GM19023 (cell line): ENCODE measurements around the gene VSTM2L.

Source experiments
- ATAC-seq: cut with Tn5 transposase; IDR thresholded peaks from one replicate; pipeline ENCODE4 v1.9.1; 2021; ENCODE audit warnings: mild to moderate bottlenecking, moderate library complexity; ENCODE audit not compliant: unreplicated experiment

The VSTM2L gene

GRCh38 chr20:37917461-37917860 is 14.5 kb downstream of the VSTM2L start:
- ATAC-seq: no peak

- ATAC-seq: no peak
Measured at GRCh38 chr20:37918035-37918434, 15.1 kb downstream of the VSTM2L start.

GRCh38 chr20:37919389-37920040 is 16.6 kb downstream of the VSTM2L start:
- ATAC-seq: no peak

- ATAC-seq: no peak
Measured at GRCh38 chr20:37920270-37920669, 17.3 kb downstream of the VSTM2L start.

GRCh38 chr20:37920679-37921322 is 17.9 kb downstream of the VSTM2L start:
- ATAC-seq: no peak

- peak; percentile 51 for ATAC-seq
Measured at GRCh38 chr20:37921341-37921929, 18.5 kb downstream of the VSTM2L start.

GRCh38 chr20:37922016-37922415 is 19.1 kb downstream of the VSTM2L start:
- ATAC-seq: peak; percentile 62

- no peak for ATAC-seq
Measured at GRCh38 chr20:37925265-37926165, 22.6 kb downstream of the VSTM2L start.

- no peak for ATAC-seq
Measured at GRCh38 chr20:37926612-37927011, 23.7 kb downstream of the VSTM2L start.

- no peak for ATAC-seq
Measured at GRCh38 chr20:37927410-37928095, 24.6 kb downstream of the VSTM2L start.

GRCh38 chr20:37928996-37929682 is 26.2 kb downstream of the VSTM2L start:
- no peak for ATAC-seq

GRCh38 chr20:37929683-37930014 is 26.7 kb downstream of the VSTM2L start:
- no peak for ATAC-seq

GRCh38 chr20:37931153-37931922 is 28.4 kb downstream of the VSTM2L start:
- no peak for ATAC-seq

- ATAC-seq: no peak
Measured at GRCh38 chr20:37932074-37932473, 29.1 kb downstream of the VSTM2L start.

- no peak for ATAC-seq
Measured at GRCh38 chr20:37932919-37933318, 30.0 kb downstream of the VSTM2L start.

GRCh38 chr20:37933786-37934633 is 31.1 kb downstream of the VSTM2L start:
- ATAC-seq: no peak

- ATAC-seq: no peak
Measured at GRCh38 chr20:37934634-37935375, 31.9 kb downstream of the VSTM2L start.

- no peak for ATAC-seq
Measured at GRCh38 chr20:37935435-37935834, 32.5 kb downstream of the VSTM2L start.
